HG03521 (cell line): ENCODE measurements around the gene UBQLN4.

Source experiments
- ATAC-seq: cut with Tn5 transposase; IDR thresholded peaks from one replicate; pipeline ENCODE4 v1.9.1; 2021; ENCODE audit warnings: mild to moderate bottlenecking, moderate library complexity; ENCODE audit not compliant: unreplicated experiment

The UBQLN4 gene

DNA sequence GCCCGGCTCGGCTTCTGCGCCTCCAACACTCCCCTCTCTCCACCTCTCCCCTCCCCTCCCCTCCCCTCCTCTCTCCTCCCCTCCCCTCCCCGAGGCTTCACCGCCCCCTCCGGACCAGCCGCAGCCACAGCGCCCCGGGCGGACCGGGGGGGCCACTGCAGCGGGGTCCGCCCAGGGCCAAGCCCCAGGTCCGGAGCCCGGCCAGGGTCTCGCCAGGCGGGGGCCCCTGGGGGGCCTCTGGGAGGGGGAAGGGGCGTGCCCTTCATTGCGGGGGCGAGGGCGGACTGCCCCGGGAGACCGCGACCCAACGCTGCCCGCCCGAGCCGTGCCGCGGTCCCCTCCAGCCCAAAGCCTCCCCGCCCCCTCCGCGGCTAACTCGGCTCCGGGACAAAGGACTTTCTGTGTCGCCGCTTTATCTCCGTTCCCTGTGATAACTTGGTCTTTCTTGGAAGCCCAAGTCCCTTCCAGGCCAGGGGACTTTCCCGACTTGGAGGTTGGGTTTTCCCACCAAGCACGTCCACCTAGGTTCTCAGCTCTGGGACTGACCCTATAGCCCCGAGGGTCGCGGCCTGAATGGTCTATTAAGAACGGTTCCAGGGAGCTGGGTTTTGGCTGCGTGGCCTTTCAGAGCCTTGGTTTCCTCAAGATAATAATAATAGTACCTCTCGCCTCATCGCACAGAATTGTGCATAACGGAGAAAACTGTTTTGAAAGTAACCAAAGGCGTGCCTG is at the start of gene UBQLN4:
Gene UBQLN4 (minus strand): TSS at position 31 of the 732 bp plus-strand sequence. CDS start 97 bp downstream, outside the sequence.
- ATAC-seq: peak; percentile 45

DNA sequence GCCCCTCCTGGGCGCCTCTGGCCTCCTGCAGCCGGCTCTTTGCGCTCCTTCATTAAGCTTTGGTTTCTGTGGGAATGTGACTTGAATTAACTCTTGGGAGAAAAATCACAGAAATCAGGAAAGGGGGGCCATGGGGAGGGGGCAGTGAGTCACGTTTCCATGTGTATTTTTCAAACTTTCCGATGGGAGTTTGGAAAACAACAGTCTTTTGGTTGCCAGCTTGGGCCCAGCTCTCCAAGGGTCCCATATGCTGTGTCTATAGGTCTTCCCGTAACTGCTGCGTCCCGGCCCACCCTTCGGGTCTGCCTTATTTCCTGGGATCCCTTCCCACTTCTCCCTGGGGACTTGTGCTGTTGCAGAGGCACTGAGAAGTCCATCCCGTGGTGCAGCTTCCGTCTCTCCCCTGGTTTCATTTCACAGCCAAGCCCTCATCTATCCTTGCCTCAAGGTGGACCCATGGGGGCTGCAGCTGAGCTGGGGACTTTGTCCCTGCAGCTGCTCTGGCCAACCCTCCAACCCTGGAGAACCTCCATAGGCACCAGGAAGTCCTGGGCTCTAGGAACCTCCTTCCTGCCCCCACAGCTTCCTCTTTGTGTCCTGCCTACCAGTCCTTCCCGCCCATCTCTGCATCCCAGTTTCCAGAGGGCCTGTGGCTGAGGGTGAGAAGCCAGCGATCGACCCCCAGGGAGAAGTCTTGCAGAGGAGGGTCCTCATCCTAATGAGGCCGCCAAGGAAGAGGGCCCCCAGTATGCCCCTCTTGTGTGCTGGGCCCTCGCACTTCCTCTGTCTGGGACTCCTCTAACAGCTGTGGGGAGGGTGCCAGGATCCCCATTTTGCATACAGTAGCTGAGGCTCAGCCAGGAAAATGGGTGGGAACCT is 49.3 kb upstream of the UBQLN4 start:
- no peak for ATAC-seq

GRCh38 chr1:156101880-156102279 is 48.3 kb upstream of the UBQLN4 start:
- no peak for ATAC-seq

- no peak for ATAC-seq
Observed at GRCh38 chr1:156100205-156100995, 46.8 kb upstream of the UBQLN4 start.

- ATAC-seq: no peak
Observed at GRCh38 chr1:156099282-156099681, 45.7 kb upstream of the UBQLN4 start.

DNA sequence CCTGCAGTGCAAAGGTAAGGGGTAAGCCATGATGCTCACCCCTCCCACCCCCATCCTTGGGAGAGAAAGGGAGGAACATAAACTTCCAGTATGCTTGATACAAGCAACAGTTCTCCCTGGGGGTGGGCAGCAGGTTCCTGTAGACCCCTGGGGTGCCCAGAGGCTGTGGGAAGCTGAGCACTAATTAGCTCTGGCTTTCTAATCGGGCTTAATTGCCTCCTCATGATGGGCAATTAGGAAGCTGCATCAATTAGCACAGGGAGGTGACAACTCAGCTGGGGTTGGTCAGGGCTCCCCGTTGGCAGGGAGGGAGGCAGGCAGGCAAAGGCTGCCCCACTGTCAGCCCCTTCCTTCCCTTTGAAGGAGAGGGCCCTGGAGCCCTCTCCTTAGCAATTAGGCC is 45.2 kb upstream of the UBQLN4 start:
- ATAC-seq: no peak

DNA sequence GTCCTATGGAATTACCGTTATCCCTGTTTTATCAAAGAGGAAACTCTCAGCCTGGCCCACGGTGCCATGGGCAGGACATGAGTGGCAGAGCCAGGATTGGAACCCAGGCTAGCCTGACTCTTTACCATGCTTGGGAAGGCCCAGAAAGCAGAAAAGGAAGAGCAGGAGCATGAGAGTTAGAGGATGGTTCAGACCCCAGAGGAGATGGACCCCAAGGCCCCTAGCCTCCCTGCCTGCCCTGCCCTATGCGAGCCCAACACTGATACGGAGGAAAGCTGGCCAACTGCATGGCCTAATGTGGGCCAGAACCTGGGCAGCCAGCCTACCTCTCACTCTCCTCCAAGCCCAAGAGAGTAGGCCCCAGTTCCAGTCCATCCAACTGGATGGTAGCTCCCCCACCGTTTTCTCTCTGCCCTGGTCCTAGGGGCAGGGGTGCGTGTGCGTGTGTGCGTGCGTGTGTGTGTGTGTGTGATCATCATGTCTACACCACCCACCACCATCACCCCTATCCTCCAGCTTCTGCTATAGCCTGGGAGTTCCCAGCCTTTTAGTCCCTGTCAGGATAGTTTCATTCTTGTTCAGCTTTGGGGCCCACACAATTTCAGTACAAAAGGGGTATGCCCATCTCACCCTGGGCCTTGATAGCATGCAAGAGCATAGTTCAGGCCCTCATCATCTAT is 44.0 kb upstream of the UBQLN4 start:
- no peak for ATAC-seq

DNA sequence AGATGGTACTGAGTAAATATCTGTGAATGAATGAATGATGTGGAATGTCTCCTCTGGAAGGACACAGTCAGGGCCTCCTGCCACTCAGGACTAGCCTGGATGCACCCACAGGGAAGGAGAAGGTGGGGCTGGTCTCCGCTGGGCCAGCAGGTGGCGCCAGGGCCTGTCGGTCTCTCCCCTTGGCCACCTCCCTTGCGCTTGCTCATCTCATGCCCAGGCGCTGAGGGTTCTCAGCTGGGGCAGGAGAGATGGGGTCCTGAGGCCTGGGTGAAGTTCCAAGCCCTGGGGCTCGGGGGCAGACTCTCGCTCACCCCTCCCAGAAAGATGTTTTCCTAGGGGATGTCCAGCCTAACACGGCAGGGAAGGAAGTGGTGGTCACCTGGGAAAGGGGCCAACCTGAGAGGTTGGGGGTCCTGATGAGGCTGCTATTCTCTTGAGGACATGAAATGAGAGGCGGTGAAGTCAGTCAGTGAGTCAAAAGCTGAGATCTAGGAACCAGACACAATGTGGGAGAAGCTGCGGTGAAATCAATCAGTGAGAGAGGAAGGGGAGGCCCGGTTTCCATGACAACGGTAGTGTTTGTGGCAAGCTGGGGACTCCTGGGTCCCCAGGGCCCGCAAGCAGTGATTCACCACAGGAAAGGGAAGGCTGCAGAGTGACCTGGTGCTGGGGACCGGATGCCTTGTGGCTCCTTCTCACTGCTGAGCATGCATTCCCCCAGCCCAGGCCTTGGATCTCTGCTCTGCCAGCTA is 43.2 kb upstream of the UBQLN4 start:
- peak; percentile 53 for ATAC-seq

DNA sequence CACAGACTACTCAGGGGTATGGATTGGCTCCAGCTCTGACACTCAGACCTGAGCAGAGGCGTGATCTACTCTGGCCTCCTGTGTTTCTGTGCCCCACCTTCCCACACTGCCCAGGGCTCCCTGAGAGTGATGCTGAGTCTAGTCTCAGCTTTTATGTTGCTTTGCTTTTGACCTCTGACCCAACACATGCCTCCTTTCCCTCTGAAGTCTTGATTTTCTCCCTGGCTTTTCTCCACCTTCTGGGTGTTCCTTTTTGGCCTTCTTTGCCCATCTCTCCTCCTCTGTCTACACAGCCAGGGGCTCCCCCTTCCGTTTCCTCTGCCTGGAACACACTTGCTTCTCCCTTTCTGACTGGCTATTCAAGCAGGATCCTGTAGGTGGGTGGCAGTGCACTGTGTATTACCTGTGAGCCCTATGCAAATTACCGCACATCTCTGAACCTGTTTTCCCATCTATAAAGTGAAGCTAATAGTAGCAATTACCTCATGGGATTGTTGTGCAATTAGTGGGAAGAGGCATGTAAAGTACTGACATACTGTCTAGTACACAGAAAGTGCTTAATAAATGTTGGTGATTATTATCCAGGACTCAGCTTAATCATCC is 42.4 kb upstream of the UBQLN4 start:
- no peak for ATAC-seq

- no peak for ATAC-seq
Observed at GRCh38 chr1:156091610-156092009, 38.0 kb upstream of the UBQLN4 start.

DNA sequence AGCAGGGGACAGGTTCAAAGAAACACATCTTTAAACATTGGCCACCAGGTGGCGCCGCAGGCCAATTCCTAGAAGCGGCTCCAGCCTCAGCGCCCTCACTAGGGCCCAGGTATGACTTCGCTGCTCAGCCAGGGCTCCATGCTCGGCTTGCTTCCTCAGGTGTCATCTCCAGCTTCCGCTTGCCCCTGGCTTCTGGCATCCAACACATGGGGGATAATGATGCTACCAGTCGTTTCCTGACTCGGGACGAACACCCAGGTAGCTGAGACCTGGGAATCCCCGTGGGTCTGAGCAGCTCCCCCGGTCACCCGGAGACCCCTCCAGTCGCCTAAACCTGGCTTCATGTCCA is 37.2 kb upstream of the UBQLN4 start:
- ATAC-seq: no peak

DNA sequence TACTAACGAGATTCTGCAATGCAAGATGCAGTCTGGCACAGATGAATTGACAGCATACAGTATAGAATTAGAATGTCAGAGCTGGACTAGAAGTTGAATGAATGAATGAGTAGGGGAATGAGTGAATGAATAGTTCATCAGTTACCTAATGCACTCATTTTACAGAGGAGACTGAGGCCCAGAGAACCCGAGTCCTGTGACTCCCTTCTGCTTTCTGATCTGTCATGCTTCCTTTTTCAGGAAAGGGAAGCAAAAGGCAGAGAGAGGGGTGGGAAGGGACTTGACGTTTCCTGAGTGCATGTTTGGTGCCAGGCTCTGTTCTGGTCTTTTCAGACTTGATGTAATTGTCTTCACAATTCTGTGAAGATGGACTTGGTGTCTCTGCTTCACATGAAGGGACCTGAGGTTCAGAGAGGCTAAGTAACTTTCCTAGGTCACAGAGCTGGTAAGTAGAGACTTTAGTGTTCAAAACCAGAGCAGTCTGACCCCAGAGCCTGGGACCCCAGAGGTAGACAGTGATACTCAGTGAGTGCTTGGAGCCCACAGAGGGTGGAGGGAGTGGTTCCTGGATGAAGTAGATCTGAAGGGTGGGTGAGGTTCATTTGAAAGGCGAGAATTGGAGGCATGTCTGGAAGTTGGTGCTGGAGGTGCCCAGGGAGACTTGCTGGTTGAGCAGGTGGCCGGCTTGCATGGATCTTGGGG is 36.7 kb upstream of the UBQLN4 start:
- no peak for ATAC-seq

- no peak for ATAC-seq
Observed at GRCh38 chr1:156089704-156090103, 36.1 kb upstream of the UBQLN4 start.

DNA sequence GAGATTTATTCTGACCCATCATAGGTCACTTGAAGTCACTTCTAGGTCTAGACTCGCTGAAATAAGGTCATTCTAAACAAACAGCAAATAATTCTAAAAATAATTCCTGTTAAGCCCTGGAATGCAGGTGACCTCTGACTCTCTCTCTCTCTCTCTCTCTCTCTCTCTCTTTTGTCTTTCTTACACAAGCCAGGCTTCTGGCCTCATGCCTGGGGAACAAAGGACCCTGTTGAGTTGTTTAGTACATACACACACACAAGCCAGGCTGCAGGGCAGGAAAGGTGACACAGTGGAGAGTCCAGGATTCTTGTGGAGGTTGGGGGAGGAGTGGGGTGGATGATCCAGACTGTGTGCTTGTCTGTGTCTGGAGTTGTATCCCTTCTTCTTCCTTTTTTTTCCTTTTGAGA is 32.7 kb upstream of the UBQLN4 start:
- no peak for ATAC-seq

DNA sequence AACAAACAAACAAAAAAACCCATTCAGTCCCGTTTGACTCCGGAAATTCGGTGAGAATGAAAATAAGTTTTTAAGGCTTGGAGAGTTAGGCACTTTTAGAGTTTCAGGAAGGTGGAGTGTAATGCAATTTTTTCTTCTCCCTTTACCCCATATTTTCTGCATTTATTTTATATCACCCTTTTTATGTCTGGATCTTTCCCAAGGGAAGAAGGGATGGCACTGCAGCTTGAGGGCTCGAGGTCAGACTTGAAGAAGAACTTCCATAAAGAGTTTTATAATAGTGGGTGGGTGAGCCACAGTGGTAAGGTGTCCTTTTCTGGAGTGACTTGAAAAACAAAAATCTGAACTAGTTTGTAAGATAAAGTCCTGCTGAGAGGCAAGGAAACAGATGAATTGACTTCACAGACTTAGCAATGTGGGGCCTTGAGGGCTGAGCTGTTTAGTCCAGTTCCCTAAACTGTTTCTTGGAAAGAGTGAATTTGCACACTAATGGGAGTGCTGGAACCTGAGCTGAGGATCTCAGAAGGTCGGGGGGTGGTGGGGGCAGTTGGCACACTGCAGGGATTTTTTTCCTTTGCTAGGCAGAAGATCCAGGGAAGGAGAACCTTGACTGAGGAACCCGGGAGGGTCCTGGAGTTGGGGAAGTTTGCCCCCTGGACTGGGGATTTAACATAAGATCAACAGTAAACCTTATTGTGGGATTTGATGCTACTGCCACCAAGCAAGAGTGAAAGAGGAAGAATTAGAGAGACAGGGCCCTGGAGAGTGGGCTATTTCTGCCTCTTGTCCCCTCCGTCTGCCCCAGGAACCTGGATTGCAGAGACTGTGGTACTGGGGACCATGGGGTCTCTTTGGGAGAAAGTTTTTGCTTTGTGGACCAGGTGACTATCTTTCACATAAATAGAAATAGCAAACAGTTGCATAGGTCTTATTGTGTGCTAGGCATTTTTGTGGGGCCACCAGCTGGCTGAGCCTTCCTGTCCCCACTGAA is 30.5 kb upstream of the UBQLN4 start:
- ATAC-seq: no peak

- ATAC-seq: no peak
Observed at GRCh38 chr1:156082309-156083091, 28.9 kb upstream of the UBQLN4 start, which contains the start of gene MEX3A. MEX3A (minus strand) TSS chr1:156082465; CDS start chr1:156081998, 467 bp downstream.

DNA sequence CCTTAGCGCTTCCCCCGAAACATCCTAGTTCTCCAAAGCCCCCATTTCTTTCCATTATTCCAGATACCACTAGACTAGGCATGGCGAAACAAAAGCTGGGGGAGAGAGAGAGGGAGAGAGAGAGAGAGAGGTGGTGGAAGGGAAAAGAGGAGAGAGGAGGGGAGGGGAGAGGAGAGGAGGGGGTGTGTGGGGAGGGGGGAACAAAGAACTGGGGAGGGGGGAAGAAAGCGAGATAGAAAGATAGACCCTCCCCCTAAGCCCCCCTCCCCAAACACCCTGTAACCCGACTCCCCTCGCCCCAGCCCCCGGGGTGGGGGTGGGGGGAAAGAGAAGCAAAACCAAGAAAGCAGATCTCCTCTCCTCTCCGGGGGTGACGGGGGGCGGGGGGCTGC is 28.3 kb upstream of the UBQLN4 start:
- ATAC-seq: no peak
